ENCODE data around the gene ZNF512. TPM values are rescaled to one million over a fixed set of nuclear protein-coding genes. Genes with fewer than 3 reads are reported as not detected.

The ZNF512 gene
- total RNA-seq, 2 experiments from 2014 or later, result 32.8 to 39.5 TPM

- Mint-ChIP-seq H3K4me3 (no peak overlapping the region), H3K27me3 (peaks cover 69% of the 10 kb centered on the region), H3K36me3 (no peaks in the 10 kb centered on the region), H3K27ac (no peak overlapping the region), H3K4me1 (peaks cover under 1% of the 10 kb centered on the region), H3K9me3 (ENCODE audit: low read depth) (no peaks in the 10 kb centered on the region)
- ATAC-seq (no peak), DNase-seq (no peak)
- CTCF ChIA-PET, result no interaction called here
These were observed 16.2 kb upstream of the ZNF512 start for GRCh38 chr2:27566628-27567027.

- H3K36me3 Mint-ChIP-seq, result no peaks in the 10 kb centered on the region
- H3K27me3 Mint-ChIP-seq, result peaks cover 76% of the 10 kb centered on the region
- CTCF ChIA-PET, result interaction anchor here (1.5 kb wide), 1 partner anchor 62 kb away, joined by 3 read pairs; no protein-coding TSS in a partner anchor
- H3K4me3 Mint-ChIP-seq, result no peak overlapping the region
- ATAC-seq, result no peak
- no peaks in the 10 kb centered on the region for H3K9me3 Mint-ChIP-seq (ENCODE audit: low read depth)
- peaks cover 8% of the 10 kb centered on the region for H3K4me1 Mint-ChIP-seq
- DNase-seq, result no peak
- H3K27ac Mint-ChIP-seq, result no peak overlapping the region
These were observed 13.4 kb upstream of the ZNF512 start for GRCh38 chr2:27569398-27569797.

- CTCF ChIA-PET, result no interaction called here
- H3K27ac Mint-ChIP-seq, result no peak overlapping the region
- peaks cover 8% of the 10 kb centered on the region for H3K4me1 Mint-ChIP-seq
- ATAC-seq (no peak), DNase-seq (no peak)
- no peaks in the 10 kb centered on the region for H3K9me3 Mint-ChIP-seq (ENCODE audit: low read depth)
- no peaks in the 10 kb centered on the region for H3K36me3 Mint-ChIP-seq
- peaks cover 70% of the 10 kb centered on the region for H3K27me3 Mint-ChIP-seq
- H3K4me3 Mint-ChIP-seq, result no peak overlapping the region
These were observed 11.6 kb upstream of the ZNF512 start for GRCh38 chr2:27571197-27571596.

- no peak for ATAC-seq
- CTCF ChIA-PET, result no interaction called here
- no peaks in the 10 kb centered on the region for H3K9me3 Mint-ChIP-seq (ENCODE audit: low read depth)
- no peak overlapping the region for H3K4me3 Mint-ChIP-seq
- H3K36me3 Mint-ChIP-seq, result no peaks in the 10 kb centered on the region
- DNase-seq, result no peak
- no peak overlapping the region for H3K27ac Mint-ChIP-seq
- peaks cover 8% of the 10 kb centered on the region for H3K4me1 Mint-ChIP-seq
- H3K27me3 Mint-ChIP-seq, result peaks cover 67% of the 10 kb centered on the region
These were observed 11.2 kb upstream of the ZNF512 start for GRCh38 chr2:27571681-27572080.

GRCh38 chr2:27572439-27572838, 10.4 kb upstream of the ZNF512 start:
- Mint-ChIP-seq H3K27me3 (peaks cover 63% of the 10 kb centered on the region), H3K36me3 (no peaks in the 10 kb centered on the region), H3K4me3 (no peak overlapping the region), H3K9me3 (ENCODE audit: low read depth) (no peaks in the 10 kb centered on the region), H3K27ac (no peak overlapping the region), H3K4me1 (peaks cover 8% of the 10 kb centered on the region)
- DNase-seq (no peak), ATAC-seq (peak; percentile 9)
- CTCF ChIA-PET, result no interaction called here

GRCh38 chr2:27572998-27573429, 9.8 kb upstream of the ZNF512 start:
- no peaks in the 10 kb centered on the region for H3K9me3 Mint-ChIP-seq (ENCODE audit: low read depth)
- H3K27me3 Mint-ChIP-seq, result peaks cover 65% of the 10 kb centered on the region
- no peak overlapping the region for H3K4me3 Mint-ChIP-seq
- no peak for ATAC-seq
- H3K36me3 Mint-ChIP-seq, result no peaks in the 10 kb centered on the region
- H3K27ac Mint-ChIP-seq, result no peak overlapping the region
- no peak for DNase-seq
- H3K4me1 Mint-ChIP-seq, result peaks cover 8% of the 10 kb centered on the region
- CTCF ChIA-PET, result interaction anchor here (1.6 kb wide), 1 partner anchor 111 kb away, joined by 7 read pairs; no protein-coding TSS in a partner anchor

GRCh38 chr2:27573452-27573851, 9.4 kb upstream of the ZNF512 start:
- CTCF ChIA-PET, result interaction anchor here (1.6 kb wide), 1 partner anchor 110 kb away, joined by 7 read pairs; no protein-coding TSS in a partner anchor
- ATAC-seq, result no peak
- Mint-ChIP-seq H3K27ac (no peak overlapping the region), H3K4me3 (no peak overlapping the region), H3K9me3 (ENCODE audit: low read depth) (no peaks in the 10 kb centered on the region), H3K36me3 (no peaks in the 10 kb centered on the region), H3K4me1 (peaks cover 8% of the 10 kb centered on the region), H3K27me3 (peaks cover 62% of the 10 kb centered on the region)
- no peak for DNase-seq

- H3K9me3 Mint-ChIP-seq (ENCODE audit: low read depth), result no peaks in the 10 kb centered on the region
- peaks cover 13% of the 10 kb centered on the region for H3K27me3 Mint-ChIP-seq
- CTCF ChIA-PET, result no interaction called here
- ATAC-seq, result no peak
- H3K4me3 Mint-ChIP-seq, result no peak overlapping the region
- H3K36me3 Mint-ChIP-seq, result peaks cover 15% of the 10 kb centered on the region
- peaks cover 31% of the 10 kb centered on the region for H3K4me1 Mint-ChIP-seq
- H3K27ac Mint-ChIP-seq, result no peak overlapping the region
- peak; percentile 45 for DNase-seq
These were observed 1.3 kb upstream of the ZNF512 start for GRCh38 chr2:27581417-27582128.

- Mint-ChIP-seq H3K4me1 (peaks cover 38% of the 10 kb centered on the region), H3K9me3 (ENCODE audit: low read depth) (no peaks in the 10 kb centered on the region), H3K4me3 (peak overlapping the region; percentile 100), H3K36me3 (peaks cover 22% of the 10 kb centered on the region), H3K27me3 (peaks cover 12% of the 10 kb centered on the region), H3K27ac (peak overlapping the region; percentile 97)
- DNase-seq, result no peak
- ATAC-seq, result no peak
- CTCF ChIA-PET, result interaction anchor here (1.1 to 2.0 kb wide), 2 partner anchors 8 to 212 kb away, joined by 3 to 4 read pairs; partner anchors contain the start of gene EIF2B4
These were observed 630 bp upstream of the ZNF512 start for GRCh38 chr2:27582129-27582694.

- ATAC-seq (peak; percentile 10), DNase-seq (no peak)
- Mint-ChIP-seq H3K36me3 (peaks cover 30% of the 10 kb centered on the region), H3K27ac (peak overlapping the region; percentile 97), H3K4me1 (peaks cover 48% of the 10 kb centered on the region), H3K27me3 (peaks cover 2% of the 10 kb centered on the region), H3K4me3 (peak overlapping the region; percentile 100), H3K9me3 (ENCODE audit: low read depth) (no peaks in the 10 kb centered on the region)
- CTCF ChIA-PET, result interaction anchor here (1.0 to 2.0 kb wide), 3 partner anchors 9 to 214 kb away, joined by 3 to 4 read pairs (median 3); partner anchors contain the start of gene EIF2B4
These were observed 611 bp downstream of the ZNF512 start for GRCh38 chr2:27583390-27583915.

GRCh38 chr2:27584597-27584996, 1.8 kb downstream of the ZNF512 start:
- peaks cover 36% of the 10 kb centered on the region for H3K36me3 Mint-ChIP-seq
- no peaks in the 10 kb centered on the region for H3K27me3 Mint-ChIP-seq
- CTCF ChIA-PET, result interaction anchor here (2.0 kb wide), 1 partner anchor 10 kb away, joined by 4 read pairs; no protein-coding TSS in a partner anchor
- H3K4me3 Mint-ChIP-seq, result peak overlapping the region; percentile 100
- DNase-seq (no peak), ATAC-seq (no peak)
- H3K27ac Mint-ChIP-seq, result no peak overlapping the region
- H3K4me1 Mint-ChIP-seq, result peaks cover 51% of the 10 kb centered on the region
- no peaks in the 10 kb centered on the region for H3K9me3 Mint-ChIP-seq (ENCODE audit: low read depth)

- DNase-seq, result no peak
- Mint-ChIP-seq H3K36me3 (peaks cover 52% of the 10 kb centered on the region), H3K9me3 (ENCODE audit: low read depth) (peaks cover 12% of the 10 kb centered on the region), H3K4me1 (peaks cover 64% of the 10 kb centered on the region), H3K4me3 (no peak overlapping the region), H3K27ac (peak overlapping the region; percentile 30), H3K27me3 (no peaks in the 10 kb centered on the region)
- CTCF ChIA-PET, result no interaction called here
- ATAC-seq, result no peak
These were observed 4.2 kb downstream of the ZNF512 start for GRCh38 chr2:27587025-27587424.

GRCh38 chr2:27588308-27588707, 5.5 kb downstream of the ZNF512 start:
- no peak for DNase-seq
- Mint-ChIP-seq H3K4me1 (peaks cover 60% of the 10 kb centered on the region), H3K9me3 (ENCODE audit: low read depth) (peaks cover 16% of the 10 kb centered on the region), H3K4me3 (no peak overlapping the region), H3K27ac (no peak overlapping the region), H3K27me3 (no peaks in the 10 kb centered on the region), H3K36me3 (peaks cover 59% of the 10 kb centered on the region)
- ATAC-seq, result no peak
- CTCF ChIA-PET, result no interaction called here

- H3K9me3 Mint-ChIP-seq (ENCODE audit: low read depth), result peaks cover 22% of the 10 kb centered on the region
- peak overlapping the region; percentile 43 for H3K27ac Mint-ChIP-seq
- H3K27me3 Mint-ChIP-seq, result no peaks in the 10 kb centered on the region
- no peak for DNase-seq
- no peak for ATAC-seq
- H3K36me3 Mint-ChIP-seq, result peaks cover 72% of the 10 kb centered on the region
- H3K4me1 Mint-ChIP-seq, result peaks cover 39% of the 10 kb centered on the region
- no peak overlapping the region for H3K4me3 Mint-ChIP-seq
- CTCF ChIA-PET, result interaction anchor here (0.7 kb wide), 1 partner anchor 160 kb away, joined by 3 read pairs; no protein-coding TSS in a partner anchor
These were observed 8.9 kb downstream of the ZNF512 start for GRCh38 chr2:27591745-27592144.

Data from activated CD8-positive, alpha-beta memory T cell treated with anti-CD3 and anti-CD28 coated beads, Interleukin-2, amount 10 ng/mL, durations not matched to agents 7 days and 5 days (primary cell).